ENCODE measurements around the gene YY1.
"Not testable (repeated sequence)": the region's sequence is repeated elsewhere in the genome, so short reads cannot be mapped to it uniquely, and the experiment has no call there.

YY1 gene

DNA sequence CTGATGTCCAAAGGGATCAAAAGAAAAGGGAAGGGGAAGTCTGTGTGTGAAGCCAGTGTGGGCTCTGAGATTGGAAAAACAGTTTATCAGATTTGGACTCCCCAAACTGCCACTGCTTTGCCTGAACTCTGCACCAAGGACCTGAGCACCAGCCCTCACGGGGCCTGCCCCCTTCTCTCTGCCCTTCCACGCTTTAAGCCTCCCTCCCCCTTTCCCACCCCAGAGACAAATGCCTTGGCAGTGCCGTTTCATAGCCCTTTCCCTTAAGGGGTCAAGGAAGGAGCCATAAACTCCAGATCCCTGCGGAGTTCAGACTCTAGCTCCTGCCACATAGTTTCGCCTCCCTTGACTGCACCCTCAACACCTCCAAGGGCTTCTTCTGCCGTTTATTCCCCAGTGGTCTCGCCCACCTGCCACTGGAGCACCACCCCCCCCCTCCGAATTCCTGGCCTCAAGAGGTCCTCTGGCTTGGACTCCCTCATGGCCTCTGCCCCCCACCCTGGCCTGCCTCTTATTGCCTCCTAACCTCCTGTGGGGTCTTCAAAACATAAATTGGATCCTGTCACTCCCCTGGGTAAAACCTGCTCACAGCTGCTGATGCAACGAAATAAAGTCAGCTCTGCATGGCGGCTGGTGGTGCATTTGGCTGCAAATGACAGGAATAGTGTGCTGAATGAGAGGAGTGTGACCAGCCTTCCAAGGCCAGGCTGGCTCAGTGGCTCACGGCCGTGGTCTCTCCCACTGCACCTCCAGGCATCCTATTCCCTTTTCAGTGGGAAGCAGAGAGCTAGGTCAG, 48.5 kb downstream of the YY1 start:
- Histone ChIP-seq H3K4me1 (ENCODE audit: control insufficient read depth, low read length) (peaks cover 15% of the 10 kb centered on the region), H3K36me3 (ENCODE audit: control insufficient read depth, low read length) (no peaks in the 10 kb centered on the region), H3K4me2 (ENCODE audit: low read length) (no peak overlapping the region)

DNA sequence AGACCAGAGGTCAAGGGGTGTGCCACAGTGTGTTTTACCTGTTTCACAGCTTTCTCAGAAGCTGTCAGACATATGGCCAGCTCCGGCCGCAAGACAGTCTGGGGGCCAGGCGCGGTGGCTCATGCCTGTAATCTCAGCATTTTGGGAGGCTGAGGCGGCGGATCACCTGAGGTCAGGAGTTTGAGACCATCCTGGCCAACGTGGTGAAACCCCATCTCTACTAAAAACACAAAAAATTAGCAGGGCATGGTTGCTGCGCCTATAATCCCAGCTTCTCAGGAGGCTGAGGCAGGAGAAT, 49.0 kb downstream of the YY1 start:
- not testable (repeated sequence) for H3K9me2 ChIP-seq (replicated peaks; ENCODE audit: control insufficient read depth, low read length); H3K36me3 ChIP-seq (ENCODE audit: control insufficient read depth, low read length); H3K27me3 ChIP-seq (ENCODE audit: control insufficient read depth, low read length); H3F3A ChIP-seq (ENCODE audit: control insufficient read depth, insufficient read depth); H3K27ac ChIP-seq (ENCODE audit: low read depth, low read length); H3K79me2 ChIP-seq (ENCODE audit: control insufficient read depth, low read length); H3K4me2 ChIP-seq (ENCODE audit: low read length); H4K20me1 ChIP-seq (ENCODE audit: control insufficient read depth, insufficient read depth, low read depth, low read length); H3K4me3 ChIP-seq (ENCODE audit: low read length); H3K9me3 ChIP-seq (ENCODE audit: control insufficient read depth, insufficient read depth, low read length)
- peaks cover 15% of the 10 kb centered on the region for H3K4me1 ChIP-seq (ENCODE audit: control insufficient read depth, low read length)

More for the DNA sequence above, 48.5 kb downstream of the YY1 start:
- Histone ChIP-seq H3K9me2 (replicated peaks; ENCODE audit: control insufficient read depth, low read length) (no peaks in the 10 kb centered on the region), H4K20me1 (ENCODE audit: control insufficient read depth, insufficient read depth, low read depth, low read length) (peaks cover 7% of the 10 kb centered on the region; the same call in 1 of the 2 replicates), H3K79me2 (ENCODE audit: control insufficient read depth, low read length) (peaks cover 4% of the 10 kb centered on the region; the same call in 1 of the 2 replicates), H3K27me3 (ENCODE audit: control insufficient read depth, low read length) (no peaks in the 10 kb centered on the region), H3K9me3 (ENCODE audit: control insufficient read depth, insufficient read depth, low read length) (no peaks in the 10 kb centered on the region), H3K4me3 (ENCODE audit: low read length) (no peak overlapping the region), H3K27ac (ENCODE audit: low read depth, low read length) (no peak overlapping the region), H3F3A (ENCODE audit: control insufficient read depth, insufficient read depth) (peaks cover 15% of the 10 kb centered on the region)
- TF ChIP-seq, protein P1, sequence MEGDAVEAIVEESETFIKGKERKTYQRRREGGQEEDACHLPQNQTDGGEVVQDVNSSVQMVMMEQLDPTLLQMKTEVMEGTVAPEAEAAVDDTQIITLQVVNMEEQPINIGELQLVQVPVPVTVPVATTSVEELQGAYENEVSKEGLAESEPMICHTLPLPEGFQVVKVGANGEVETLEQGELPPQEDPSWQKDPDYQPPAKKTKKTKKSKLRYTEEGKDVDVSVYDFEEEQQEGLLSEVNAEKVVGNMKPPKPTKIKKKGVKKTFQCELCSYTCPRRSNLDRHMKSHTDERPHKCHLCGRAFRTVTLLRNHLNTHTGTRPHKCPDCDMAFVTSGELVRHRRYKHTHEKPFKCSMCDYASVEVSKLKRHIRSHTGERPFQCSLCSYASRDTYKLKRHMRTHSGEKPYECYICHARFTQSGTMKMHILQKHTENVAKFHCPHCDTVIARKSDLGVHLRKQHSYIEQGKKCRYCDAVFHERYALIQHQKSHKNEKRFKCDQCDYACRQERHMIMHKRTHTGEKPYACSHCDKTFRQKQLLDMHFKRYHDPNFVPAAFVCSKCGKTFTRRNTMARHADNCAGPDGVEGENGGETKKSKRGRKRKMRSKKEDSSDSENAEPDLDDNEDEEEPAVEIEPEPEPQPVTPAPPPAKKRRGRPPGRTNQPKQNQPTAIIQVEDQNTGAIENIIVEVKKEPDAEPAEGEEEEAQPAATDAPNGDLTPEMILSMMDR (IDR thresholded peaks at IDR 0.05; ENCODE audit: low read depth, low read length, poor library complexity, severe bottlenecking): no peak
- no peak for TF ChIP-seq EZH2phosphoT487 (IDR thresholded peaks at IDR 0.05; ENCODE audit: borderline replicate concordance, low read length)

DNA sequence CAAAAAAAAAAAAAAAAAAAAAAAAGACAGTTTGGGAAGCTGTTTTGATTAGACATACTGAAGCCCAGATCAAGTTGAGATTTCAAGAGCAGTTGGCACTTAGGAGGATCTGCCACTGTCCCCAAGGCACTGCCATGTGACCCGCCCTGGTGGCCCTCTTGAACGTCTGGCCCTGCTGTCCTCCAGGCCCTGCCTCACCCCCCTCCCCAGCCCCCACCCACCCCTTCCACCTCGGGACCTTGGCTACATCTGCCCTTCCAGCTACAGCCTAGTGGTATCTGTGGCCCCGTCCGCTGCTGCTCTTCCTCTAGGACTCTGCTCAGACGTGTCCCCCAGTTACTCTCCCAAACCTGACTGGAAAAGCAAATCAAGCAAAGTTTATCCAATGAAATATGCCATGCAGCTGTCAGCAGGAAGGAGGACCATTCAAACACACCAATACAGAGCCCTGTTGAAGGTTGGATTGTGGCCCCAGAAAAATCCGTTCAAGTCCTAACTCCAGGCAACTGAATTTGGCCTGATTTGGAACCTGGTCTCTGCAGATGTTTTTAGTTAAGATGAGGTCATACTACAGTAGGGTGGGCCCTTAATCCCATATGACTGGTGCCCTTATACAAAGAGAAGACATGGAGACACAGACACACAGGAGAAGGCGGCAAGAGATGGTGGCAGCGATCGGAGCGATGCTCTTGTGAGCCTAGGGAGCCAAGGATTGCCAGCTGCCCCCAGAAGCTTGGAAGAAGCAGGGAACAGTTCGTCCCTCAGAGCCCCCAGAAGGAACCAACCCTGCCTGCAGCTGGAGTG, 49.6 kb downstream of the YY1 start:
- H3K4me3 ChIP-seq (ENCODE audit: low read length): no peak overlapping the region
- H3F3A ChIP-seq (ENCODE audit: control insufficient read depth, insufficient read depth): peaks cover 4% of the 10 kb centered on the region; the same call in 1 of the 2 replicates
- H3K4me2 ChIP-seq (ENCODE audit: low read length): no peak overlapping the region
- TF ChIP-seq EZH2phosphoT487 (IDR thresholded peaks at IDR 0.05; ENCODE audit: borderline replicate concordance, low read length): no peak
- TF ChIP-seq, protein P1 (IDR thresholded peaks at IDR 0.05; ENCODE audit: low read depth, low read length, poor library complexity, severe bottlenecking): no peak
- H3K36me3 ChIP-seq (ENCODE audit: control insufficient read depth, low read length): no peaks in the 10 kb centered on the region
- H3K9me3 ChIP-seq (ENCODE audit: control insufficient read depth, insufficient read depth, low read length): no peaks in the 10 kb centered on the region
- H3K9me2 ChIP-seq (replicated peaks; ENCODE audit: control insufficient read depth, low read length): no peaks in the 10 kb centered on the region
- H3K79me2 ChIP-seq (ENCODE audit: control insufficient read depth, low read length): peaks cover 4% of the 10 kb centered on the region; the same call in 1 of the 2 replicates
- H3K27ac ChIP-seq (ENCODE audit: low read depth, low read length): no peak overlapping the region
- H4K20me1 ChIP-seq (ENCODE audit: control insufficient read depth, insufficient read depth, low read depth, low read length): peaks cover 4% of the 10 kb centered on the region; the same call in 1 of the 2 replicates
- peaks cover 21% of the 10 kb centered on the region for H3K4me1 ChIP-seq (ENCODE audit: control insufficient read depth, low read length)
- H3K27me3 ChIP-seq (ENCODE audit: control insufficient read depth, low read length): no peaks in the 10 kb centered on the region

Data from DOHH2 (cell line).